Breast epithelium (tissue), 4 donors: ENCODE measurements around the gene RAB43. TPM values are rescaled to one million over a fixed set of nuclear protein-coding genes. Genes with fewer than 3 reads are reported as not detected.

Source experiments
- DNase-seq, 2 donors: peaks; one replicate each; pipeline ENCODE4 v3.0.0-alpha.2; 2019; ENCODE audit warnings: low spot score in 2 of 2
- H3K27ac ChIP-seq, 2 donors: fragments of 200-600 bp; sonication (generic) in 1 of 2; one replicate each; pipeline ENCODE4 v1.5.1; 2016 to 2019; ENCODE audit warnings: mild to moderate bottlenecking in 1 of 2
- H3K27me3 ChIP-seq, 2 donors: fragments of 200-600 bp; sonication (generic) in 1 of 2; one replicate each; pipeline versions ENCODE4 v1.5.1 to v1.6.0; 2017 to 2019; ENCODE audit warnings: control low read depth in 1 of 2, mild to moderate bottlenecking in 1 of 2
- H3K36me3 ChIP-seq: fragments of 200-600 bp; one replicate; pipeline ENCODE4 v1.5.1; 2019
- H3K4me1 ChIP-seq, 2 donors: fragments of 200-600 bp; sonication (generic); one replicate each; pipeline ENCODE4 v1.5.1; 2016 to 2019; ENCODE audit warnings: control low read depth in 1 of 2
- H3K4me3 ChIP-seq, 3 donors: fragments of 200-600 bp; sonication (generic); 1 replicate in 2 of 3; 2 replicates in 1 of 3; pipeline ENCODE4 v1.5.1; 2016 to 2019; ENCODE audit warnings: mild to moderate bottlenecking in 3 of 3, moderate library complexity in 2 of 3
- H3K9me3 ChIP-seq, 2 donors: fragments of 200-600 bp; sonication (generic) in 1 of 2; one replicate each; pipeline ENCODE4 v1.5.1; 2016 to 2019; ENCODE audit warnings: control low read depth in 1 of 2
- POLR2A ChIP-seq: fragments of 450-650 bp; IDR thresholded peaks from one replicate; pipeline ENCODE4 v1.6.1; 2016; ENCODE audit warnings: antibody characterized with exemption, mild to moderate bottlenecking, moderate library complexity
- POLR2AphosphoS5 ChIP-seq, 3 donors: sonication (generic); formaldehyde crosslinking; IDR thresholded peaks; one replicate each; pipeline ENCODE4 v1.6.1; 2017; ENCODE audit warnings: antibody characterized with exemption in 3 of 3
- intact Hi-C: fragments of 100-400 bp; cut with DNase I; formaldehyde crosslinking; loops from one replicate; pipeline ENCODE4 v1.15.1; 2023; ENCODE audit warnings: low total_unique reads
- total RNA-seq, 3 donors: library from RNA; depleted of rRNA; stranded (reverse); fragments of >200 nt; gene quantifications; one replicate each; pipeline ENCODE4 v1.1.0, GENCODE V29; 2016
- TF ChIP-seq, protein P1 (sequence below), 3 donors: fragments of 450-650 bp; IDR thresholded peaks; one replicate each; pipeline ENCODE4 v1.5.1; 2016 to 2017; ENCODE audit warnings: antibody characterized with exemption in 3 of 3, mild to moderate bottlenecking in 3 of 3, moderate library complexity in 3 of 3

Gene RAB43
- total RNA-seq, 3 donors from 2014 or later = 5.6 to 17.0 (median 17.0) TPM

DNA sequence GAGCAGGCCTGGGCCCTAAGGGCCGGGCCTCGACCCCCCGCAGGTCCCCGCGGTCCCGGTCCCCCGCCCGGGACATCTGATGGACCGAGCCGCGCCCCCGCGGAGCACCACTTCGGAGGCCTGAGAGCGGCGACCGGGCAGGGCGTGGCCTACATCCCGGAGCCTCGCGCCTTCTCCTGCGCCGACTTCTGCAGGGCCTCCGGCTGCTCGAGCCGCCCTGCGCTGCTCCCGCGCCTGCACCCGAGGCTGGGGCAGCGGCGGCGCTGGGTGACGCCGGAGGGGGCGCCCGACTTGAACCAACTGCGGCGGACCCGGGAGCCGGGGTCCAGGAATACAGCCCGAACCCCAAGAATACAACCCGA lies 75.9 kb downstream of the RAB43 start:
- Histone ChIP-seq H3K36me3 (no peaks in the 10 kb centered on the region), H3K4me1 (no peaks in the 10 kb centered on the region), H3K27ac (no peak overlapping the region), H3K9me3 (no peaks in the 10 kb centered on the region), H3K27me3 (peaks cover 0 to 8% of the 10 kb centered on the region in 2 donors), H3K4me3 (peak overlapping the region; percentile 29 to 67 (median 41))
- TF ChIP-seq POLR2AphosphoS5 (IDR thresholded peaks at IDR 0.05) (no peak), POLR2A (no peak)
- TF ChIP-seq, protein P1, sequence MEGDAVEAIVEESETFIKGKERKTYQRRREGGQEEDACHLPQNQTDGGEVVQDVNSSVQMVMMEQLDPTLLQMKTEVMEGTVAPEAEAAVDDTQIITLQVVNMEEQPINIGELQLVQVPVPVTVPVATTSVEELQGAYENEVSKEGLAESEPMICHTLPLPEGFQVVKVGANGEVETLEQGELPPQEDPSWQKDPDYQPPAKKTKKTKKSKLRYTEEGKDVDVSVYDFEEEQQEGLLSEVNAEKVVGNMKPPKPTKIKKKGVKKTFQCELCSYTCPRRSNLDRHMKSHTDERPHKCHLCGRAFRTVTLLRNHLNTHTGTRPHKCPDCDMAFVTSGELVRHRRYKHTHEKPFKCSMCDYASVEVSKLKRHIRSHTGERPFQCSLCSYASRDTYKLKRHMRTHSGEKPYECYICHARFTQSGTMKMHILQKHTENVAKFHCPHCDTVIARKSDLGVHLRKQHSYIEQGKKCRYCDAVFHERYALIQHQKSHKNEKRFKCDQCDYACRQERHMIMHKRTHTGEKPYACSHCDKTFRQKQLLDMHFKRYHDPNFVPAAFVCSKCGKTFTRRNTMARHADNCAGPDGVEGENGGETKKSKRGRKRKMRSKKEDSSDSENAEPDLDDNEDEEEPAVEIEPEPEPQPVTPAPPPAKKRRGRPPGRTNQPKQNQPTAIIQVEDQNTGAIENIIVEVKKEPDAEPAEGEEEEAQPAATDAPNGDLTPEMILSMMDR (IDR thresholded peaks at IDR 0.05) = no peak
- DNase-seq = no peak
- intact Hi-C loops = no loop called here

DNA sequence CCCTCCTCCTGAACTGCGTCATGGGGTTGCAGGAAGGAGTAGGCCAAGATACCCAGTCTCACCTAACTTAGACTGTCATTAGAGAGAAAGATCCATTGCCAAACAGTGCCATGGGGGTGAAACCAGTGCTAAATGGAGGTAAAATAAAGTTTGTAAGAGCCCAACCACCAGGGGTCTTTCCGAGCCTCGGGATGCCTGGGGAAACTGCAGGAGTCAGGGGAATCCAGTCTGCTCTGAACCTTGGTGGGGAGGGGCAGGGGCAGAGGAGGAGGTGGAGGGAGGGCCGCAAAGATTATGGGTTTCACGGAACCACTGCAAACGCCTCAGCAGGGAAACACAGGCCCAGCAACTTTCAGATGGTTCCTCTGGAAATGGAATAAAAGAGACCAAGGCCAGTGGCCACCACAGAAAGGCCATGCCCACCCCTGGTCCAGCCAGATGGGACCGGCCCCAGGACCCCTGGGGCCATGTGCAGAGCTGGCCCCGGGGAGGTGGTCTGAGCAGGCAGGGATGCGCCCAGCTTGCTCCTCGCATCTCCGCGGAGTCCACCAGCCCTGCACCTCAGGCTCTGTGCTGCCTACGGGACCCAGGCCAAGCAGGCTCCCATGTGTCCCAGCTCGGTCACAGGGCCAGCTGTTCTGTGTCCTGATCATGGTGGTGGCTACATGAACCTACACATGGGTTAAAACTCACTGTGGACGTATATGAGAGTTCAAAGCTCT lies 80.9 kb downstream of the RAB43 start:
- Histone ChIP-seq H3K36me3 (no peaks in the 10 kb centered on the region), H3K4me3 (no peak overlapping the region), H3K27me3 (peaks cover 0 to 3% of the 10 kb centered on the region in 2 donors), H3K27ac (no peak overlapping the region), H3K4me1 (no peaks in the 10 kb centered on the region), H3K9me3 (no peaks in the 10 kb centered on the region)
- DNase-seq = no peak
- intact Hi-C loops = no loop called here
- TF ChIP-seq POLR2AphosphoS5 (IDR thresholded peaks at IDR 0.05) (no peak), POLR2A (no peak)
- TF ChIP-seq, protein P1 (IDR thresholded peaks at IDR 0.05) = no peak

DNA sequence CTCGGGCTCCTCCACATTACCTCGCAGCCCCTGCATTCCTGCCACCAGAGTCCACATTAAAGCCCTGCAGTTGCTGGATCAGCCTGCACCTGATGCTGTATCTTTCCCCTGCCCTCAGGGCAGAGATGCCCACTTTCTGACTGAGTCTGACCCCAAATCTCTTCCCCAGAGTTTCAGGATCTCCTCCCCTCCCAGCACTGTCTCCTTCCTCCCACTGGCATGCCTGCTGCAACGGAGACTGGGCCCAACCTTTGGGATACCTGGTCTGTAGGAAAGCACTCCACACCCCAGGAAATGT lies 81.6 kb downstream of the RAB43 start:
- H3K4me3 ChIP-seq = no peak overlapping the region
- H3K36me3 ChIP-seq = no peaks in the 10 kb centered on the region
- DNase-seq = no peak
- H3K27ac ChIP-seq = no peak overlapping the region
- H3K4me1 ChIP-seq = no peaks in the 10 kb centered on the region
- H3K27me3 ChIP-seq = no peaks in the 10 kb centered on the region
- no peak for TF ChIP-seq POLR2A
- no peak for TF ChIP-seq POLR2AphosphoS5 (IDR thresholded peaks at IDR 0.05)
- TF ChIP-seq, protein P1 (IDR thresholded peaks at IDR 0.05) = no peak
- no peaks in the 10 kb centered on the region for H3K9me3 ChIP-seq
- intact Hi-C loops = no loop called here

DNA sequence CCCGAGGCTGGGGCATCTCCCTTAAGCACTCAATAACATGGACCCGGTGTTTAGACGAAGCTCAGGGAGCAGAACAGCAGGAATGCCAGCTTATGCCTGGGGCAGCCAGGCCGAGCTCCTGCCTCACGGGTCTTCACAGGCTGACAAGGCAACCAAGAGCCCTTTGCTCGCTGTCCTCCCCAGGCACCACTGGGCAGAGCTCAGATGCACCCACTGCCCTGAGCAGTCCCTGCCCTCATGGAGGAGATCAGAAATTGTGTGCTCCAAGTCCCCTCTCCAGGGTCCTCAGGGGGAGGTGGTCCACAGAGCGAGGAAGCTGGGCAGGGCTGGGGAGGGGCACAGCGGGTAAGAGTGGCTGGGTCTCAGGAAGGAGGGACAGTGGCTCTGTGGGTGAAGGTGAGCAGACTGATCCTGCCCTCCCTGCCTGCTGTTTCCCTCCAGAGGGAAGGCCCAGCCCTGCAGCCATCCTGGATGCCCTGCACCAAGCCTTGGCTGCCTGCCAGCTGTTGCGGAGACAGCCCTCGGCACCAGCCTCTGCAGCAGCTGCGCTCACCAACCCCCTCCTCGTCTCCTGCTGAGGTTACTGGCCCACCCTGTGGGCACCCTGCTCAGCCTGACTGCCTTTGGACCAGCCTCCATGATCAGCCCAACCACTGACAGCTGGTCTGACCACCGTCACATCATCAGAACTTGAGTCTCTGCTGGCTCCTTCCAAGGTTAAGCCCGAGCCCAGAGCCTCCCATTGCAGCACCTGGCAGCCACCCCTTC lies 82.1 kb downstream of the RAB43 start:
- Histone ChIP-seq H3K9me3 (no peaks in the 10 kb centered on the region), H3K27ac (no peak overlapping the region), H3K36me3 (no peaks in the 10 kb centered on the region), H3K27me3 (no peaks in the 10 kb centered on the region), H3K4me3 (no peak overlapping the region), H3K4me1 (no peaks in the 10 kb centered on the region)
- TF ChIP-seq POLR2A = no peak
- no peak for TF ChIP-seq POLR2AphosphoS5 (IDR thresholded peaks at IDR 0.05)
- no peak for DNase-seq
- intact Hi-C loops = no loop called here

DNA sequence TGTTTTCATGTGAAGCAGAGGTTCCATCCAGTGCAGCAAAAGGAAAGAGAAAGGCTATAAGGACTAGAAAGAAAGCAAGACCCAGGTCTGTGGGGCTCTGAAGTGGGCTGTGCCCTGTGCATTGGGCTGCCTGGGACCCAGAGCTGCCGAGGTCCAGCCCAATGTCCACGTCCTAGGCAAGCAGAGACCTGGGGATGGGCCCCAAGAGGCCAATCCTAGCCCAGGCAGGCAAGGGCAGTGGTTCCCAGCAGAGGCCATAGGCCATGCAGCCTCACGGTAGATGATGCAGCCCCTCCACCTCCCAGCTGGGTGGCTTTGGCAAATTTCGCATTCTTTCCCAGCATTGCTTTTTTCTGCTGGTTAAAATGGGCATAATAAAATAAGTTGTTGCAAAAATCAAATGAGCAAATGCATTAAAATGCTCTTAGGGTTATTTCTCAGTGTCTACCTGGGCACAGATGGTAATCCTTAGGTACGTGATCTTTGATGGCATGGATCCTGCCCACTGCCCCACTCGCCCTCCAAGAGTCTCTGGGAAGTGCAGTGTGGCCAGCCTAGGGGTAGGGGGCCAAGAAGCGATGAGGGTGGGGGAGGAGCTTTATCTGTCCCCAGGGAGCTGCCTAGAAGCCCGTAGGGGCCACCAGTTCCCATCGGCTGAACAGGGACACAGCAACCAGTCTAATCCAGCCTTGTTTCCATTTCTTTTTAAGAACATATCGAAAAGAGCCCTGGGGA lies 83.3 kb downstream of the RAB43 start:
- no peaks in the 10 kb centered on the region for H3K36me3 ChIP-seq
- H3K4me1 ChIP-seq = no peaks in the 10 kb centered on the region
- H3K27ac ChIP-seq = no peak overlapping the region
- no peaks in the 10 kb centered on the region for H3K27me3 ChIP-seq
- intact Hi-C loops = no loop called here
- no peak overlapping the region for H3K4me3 ChIP-seq
- no peak for DNase-seq
- TF ChIP-seq POLR2AphosphoS5 (IDR thresholded peaks at IDR 0.05) = no peak
- TF ChIP-seq, protein P1 (IDR thresholded peaks at IDR 0.05) = no peak
- no peak for TF ChIP-seq POLR2A
- no peaks in the 10 kb centered on the region for H3K9me3 ChIP-seq

Other genes with a start within 250 kb of the RAB43 start
- 10 to 100 TPM; 33.3 to 59.6 (median 43.9) TPM for gene ACAD9, start 242.2 kb downstream of the RAB43 start, total RNA-seq
- 1 to 10 TPM in 2 of 3 donors, under 1 TPM in 1; 0.66 to 1.4 (median 1.3) TPM for gene CFAP92, start 127.7 kb downstream of the RAB43 start, total RNA-seq
- gene EFCC1, start 120.5 kb downstream of the RAB43 start, total RNA-seq = 1 to 10 TPM; 1.6 to 3.9 (median 1.8) TPM
- under 1 TPM in 1 of 3 donors, not detected in 2; 0.48 TPM for gene GP9, start 61.0 kb downstream of the RAB43 start, total RNA-seq
- 10 to 100 TPM; 21.4 to 27.9 (median 21.7) TPM for gene ISY1, start 39.3 kb upstream of the RAB43 start, total RNA-seq
- 100 to 1,000 TPM; 384 to 521 (median 495) TPM for gene CNBP, start 62.1 kb upstream of the RAB43 start, total RNA-seq
- gene COPG1, start 127.8 kb upstream of the RAB43 start, total RNA-seq = 100 to 1,000 TPM in 2 of 3 donors, 10 to 100 TPM in 1; 82.6 to 121 (median 102) TPM
- gene HMCES, start 157.1 kb upstream of the RAB43 start, total RNA-seq = 10 to 100 TPM; 32.3 to 40.5 (median 32.8) TPM